Measurements from ENCODE around the gene PTDSS2.

GRCh38 chr11:464316-464715 is 14.2 kb downstream of the PTDSS2 start:
- TF ChIP-seq CTCF (IDR thresholded peaks at IDR 0.05) = no peak
- no peak for TF ChIP-seq EZH2 (IDR thresholded peaks at IDR 0.05; ENCODE audit: borderline replicate concordance, insufficient read depth, low read depth, low read length, poor library complexity, severe bottlenecking)

All from B cell (primary cell).